HG02610 (cell line): ENCODE measurements around the gene RBKS.

Experiments
- ATAC-seq: cut with Tn5 transposase; IDR thresholded peaks from one replicate; pipeline ENCODE4 v1.9.1; 2021; ENCODE audit warnings: mild to moderate bottlenecking, moderate library complexity; ENCODE audit not compliant: unreplicated experiment

The RBKS gene

GRCh38 chr2:27890146-27890923, at the start of gene RBKS, which contains the start of gene BABAM2:
RBKS (minus strand) TSS chr2:27890387; CDS start chr2:27890345, 42 bp downstream.
BABAM2 (plus strand) TSS chr2:27890729; CDS start chr2:27894557, 3,828 bp downstream.
- ATAC-seq, result peak; percentile 70

GRCh38 chr2:27935026-27935425, 44.8 kb upstream of the RBKS start:
- no peak for ATAC-seq

- no peak for ATAC-seq
Observed at GRCh38 chr2:27932396-27932795, 42.2 kb upstream of the RBKS start.

- ATAC-seq, result no peak
Observed at GRCh38 chr2:27931361-27931950, 41.3 kb upstream of the RBKS start.

GRCh38 chr2:27929916-27930486, 39.8 kb upstream of the RBKS start:
- no peak for ATAC-seq

- no peak for ATAC-seq
Observed at GRCh38 chr2:27925766-27926472, 35.7 kb upstream of the RBKS start.

GRCh38 chr2:27922842-27923241, 32.7 kb upstream of the RBKS start:
- ATAC-seq, result no peak

GRCh38 chr2:27921880-27922547, 31.8 kb upstream of the RBKS start:
- no peak for ATAC-seq

GRCh38 chr2:27921424-27921823, 31.2 kb upstream of the RBKS start:
- no peak for ATAC-seq

- ATAC-seq, result no peak
Observed at GRCh38 chr2:27920148-27920885, 30.1 kb upstream of the RBKS start.

- no peak for ATAC-seq
Observed at GRCh38 chr2:27916293-27916995, 26.3 kb upstream of the RBKS start.

GRCh38 chr2:27915874-27916273, 25.7 kb upstream of the RBKS start:
- ATAC-seq, result no peak

- ATAC-seq, result no peak
Observed at GRCh38 chr2:27915191-27915590, 25.0 kb upstream of the RBKS start.

- no peak for ATAC-seq
Observed at GRCh38 chr2:27914805-27915175, 24.6 kb upstream of the RBKS start.

GRCh38 chr2:27914041-27914804, 24.0 kb upstream of the RBKS start:
- ATAC-seq, result no peak

GRCh38 chr2:27912512-27912911, 22.3 kb upstream of the RBKS start:
- no peak for ATAC-seq

GRCh38 chr2:27911458-27912210, 21.4 kb upstream of the RBKS start:
- ATAC-seq, result no peak

- ATAC-seq, result no peak
Observed at GRCh38 chr2:27909901-27910300, 19.7 kb upstream of the RBKS start.
